Measurements from ENCODE around the gene TPRG1.

TPRG1 gene

GRCh38 chr3:189165092-189165612, 6.6 kb upstream of the TPRG1 start:
- no peak for DNase-seq (ENCODE audit: extremely low read depth in 1 of 2, low read depth in 1 of 2)

GRCh38 chr3:189166321-189166720, 5.5 kb upstream of the TPRG1 start:
- DNase-seq (ENCODE audit: extremely low read depth in 1 of 2, low read depth in 1 of 2): no peak

GRCh38 chr3:189167027-189167766, 4.6 kb upstream of the TPRG1 start:
- DNase-seq (ENCODE audit: extremely low read depth in 1 of 2, low read depth in 1 of 2): no peak

GRCh38 chr3:189168711-189169110, 3.1 kb upstream of the TPRG1 start:
- DNase-seq (ENCODE audit: extremely low read depth in 1 of 2, low read depth in 1 of 2): no peak

GRCh38 chr3:189169728-189170127, 2.0 kb upstream of the TPRG1 start:
- no peak for DNase-seq (ENCODE audit: extremely low read depth in 1 of 2, low read depth in 1 of 2)

GRCh38 chr3:189170559-189170958, 1.2 kb upstream of the TPRG1 start:
- DNase-seq (ENCODE audit: extremely low read depth in 1 of 2, low read depth in 1 of 2): no peak

- no peak for DNase-seq (ENCODE audit: extremely low read depth in 1 of 2, low read depth in 1 of 2)
These were observed 1.1 kb downstream of the TPRG1 start for GRCh38 chr3:189172668-189173419.

GRCh38 chr3:189184566-189184965, 12.8 kb downstream of the TPRG1 start:
- no peak for DNase-seq (ENCODE audit: extremely low read depth in 1 of 2, low read depth in 1 of 2)

GRCh38 chr3:189186101-189186500, 14.3 kb downstream of the TPRG1 start:
- DNase-seq (ENCODE audit: extremely low read depth in 1 of 2, low read depth in 1 of 2): no peak

- no peak for DNase-seq (ENCODE audit: extremely low read depth in 1 of 2, low read depth in 1 of 2)
These were observed 16.7 kb downstream of the TPRG1 start for GRCh38 chr3:189188466-189188865.

GRCh38 chr3:189192725-189193124, 21.0 kb downstream of the TPRG1 start:
- DNase-seq (ENCODE audit: extremely low read depth in 1 of 2, low read depth in 1 of 2): no peak

GRCh38 chr3:189195302-189195701, 23.5 kb downstream of the TPRG1 start:
- DNase-seq (ENCODE audit: extremely low read depth in 1 of 2, low read depth in 1 of 2): no peak

- DNase-seq (ENCODE audit: extremely low read depth in 1 of 2, low read depth in 1 of 2): no peak
These were observed 30.3 kb downstream of the TPRG1 start for GRCh38 chr3:189202106-189202505.

GRCh38 chr3:189202583-189202982, 30.8 kb downstream of the TPRG1 start:
- DNase-seq (ENCODE audit: extremely low read depth in 1 of 2, low read depth in 1 of 2): no peak

GRCh38 chr3:189204167-189204866, 32.5 kb downstream of the TPRG1 start:
- DNase-seq (ENCODE audit: extremely low read depth in 1 of 2, low read depth in 1 of 2): no peak

GRCh38 chr3:189204937-189205336, 33.2 kb downstream of the TPRG1 start:
- no peak for DNase-seq (ENCODE audit: extremely low read depth in 1 of 2, low read depth in 1 of 2)

- DNase-seq (ENCODE audit: extremely low read depth in 1 of 2, low read depth in 1 of 2): no peak
These were observed 38.5 kb downstream of the TPRG1 start for GRCh38 chr3:189210251-189210770.

GRCh38 chr3:189212681-189213080, 40.9 kb downstream of the TPRG1 start:
- DNase-seq (ENCODE audit: extremely low read depth in 1 of 2, low read depth in 1 of 2): no peak

- no peak for DNase-seq (ENCODE audit: extremely low read depth in 1 of 2, low read depth in 1 of 2)
These were observed 42.9 kb downstream of the TPRG1 start for GRCh38 chr3:189214651-189215050.

GRCh38 chr3:189222927-189223636, 51.3 kb downstream of the TPRG1 start:
- DNase-seq (ENCODE audit: extremely low read depth in 1 of 2, low read depth in 1 of 2): no peak

- DNase-seq (ENCODE audit: extremely low read depth in 1 of 2, low read depth in 1 of 2): no peak
These were observed 53.7 kb downstream of the TPRG1 start for GRCh38 chr3:189225431-189225830.
